ENCODE results near the gene PNMA6A. TPM values are rescaled to one million over a fixed set of nuclear protein-coding genes. Genes with fewer than 3 reads are reported as not detected.
A peak's percentile ranks its signal among the peaks of the same experiment; 100 is the strongest.

Gene PNMA6A
- total RNA-seq, 2 donors from 2014 or later, result 1.3 to 2.1 TPM

DNA sequence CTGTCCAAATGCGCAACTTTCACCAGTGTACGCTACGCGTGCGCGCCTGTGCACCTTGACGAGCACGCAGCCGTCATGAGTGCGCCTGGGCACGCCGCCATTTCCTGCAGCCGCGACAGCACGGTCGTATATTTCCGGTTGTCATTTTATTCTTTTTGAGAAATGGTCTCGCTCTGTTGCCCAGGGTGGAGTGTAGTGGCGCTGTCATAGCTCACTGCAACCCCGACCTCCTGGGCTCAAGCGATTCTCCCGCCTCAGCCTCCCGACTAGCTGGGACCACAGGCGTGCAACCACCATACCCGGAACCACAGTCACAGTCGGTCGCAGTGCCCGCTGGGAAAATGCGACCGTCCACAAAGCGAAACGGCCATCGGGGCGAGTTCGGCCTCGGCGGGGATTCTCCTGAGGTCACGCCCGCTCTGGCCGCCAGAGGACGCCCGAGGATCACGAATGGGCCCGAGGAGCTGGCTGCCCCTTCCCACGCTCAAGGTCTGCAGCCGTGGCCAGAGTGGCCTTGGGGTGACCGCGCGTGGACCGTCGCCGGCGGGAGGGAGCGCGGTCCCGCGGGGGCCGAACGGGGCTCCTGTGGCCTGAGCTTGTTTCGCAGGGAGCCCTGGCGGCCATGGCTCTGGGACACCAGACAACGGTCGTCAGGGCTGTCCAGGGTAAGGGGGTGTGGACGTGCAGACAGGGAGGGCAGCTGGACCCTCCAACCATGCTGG is 39.7 kb upstream of the PNMA6A start:
- no peaks in the 10 kb centered on the region for H3K27me3 ChIP-seq
- no peaks in the 10 kb centered on the region for H3K36me3 ChIP-seq (replicated peaks in 1 of 2; ENCODE audit: insufficient read depth in 1 of 2, low read depth in 2 of 2)
- TF ChIP-seq, protein P1, sequence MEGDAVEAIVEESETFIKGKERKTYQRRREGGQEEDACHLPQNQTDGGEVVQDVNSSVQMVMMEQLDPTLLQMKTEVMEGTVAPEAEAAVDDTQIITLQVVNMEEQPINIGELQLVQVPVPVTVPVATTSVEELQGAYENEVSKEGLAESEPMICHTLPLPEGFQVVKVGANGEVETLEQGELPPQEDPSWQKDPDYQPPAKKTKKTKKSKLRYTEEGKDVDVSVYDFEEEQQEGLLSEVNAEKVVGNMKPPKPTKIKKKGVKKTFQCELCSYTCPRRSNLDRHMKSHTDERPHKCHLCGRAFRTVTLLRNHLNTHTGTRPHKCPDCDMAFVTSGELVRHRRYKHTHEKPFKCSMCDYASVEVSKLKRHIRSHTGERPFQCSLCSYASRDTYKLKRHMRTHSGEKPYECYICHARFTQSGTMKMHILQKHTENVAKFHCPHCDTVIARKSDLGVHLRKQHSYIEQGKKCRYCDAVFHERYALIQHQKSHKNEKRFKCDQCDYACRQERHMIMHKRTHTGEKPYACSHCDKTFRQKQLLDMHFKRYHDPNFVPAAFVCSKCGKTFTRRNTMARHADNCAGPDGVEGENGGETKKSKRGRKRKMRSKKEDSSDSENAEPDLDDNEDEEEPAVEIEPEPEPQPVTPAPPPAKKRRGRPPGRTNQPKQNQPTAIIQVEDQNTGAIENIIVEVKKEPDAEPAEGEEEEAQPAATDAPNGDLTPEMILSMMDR (IDR thresholded peaks at IDR 0.05), result peak; percentile 65 to 93 (median 85)
- peak in 2 of 3 donors; percentile 23 to 28 for TF ChIP-seq POLR2A (IDR thresholded peaks at IDR 0.05)
- H3K4me3 ChIP-seq, result no peak overlapping the region
- ATAC-seq, result peak; percentile 93
- intact Hi-C loops (cut with DNase I), result loop anchor here (10.0 kb wide), 1 partner anchor 472 kb away; no protein-coding TSS in a partner anchor
- H3K27ac ChIP-seq, result no peak overlapping the region
- H3K4me1 ChIP-seq, result no peaks in the 10 kb centered on the region
- peak; percentile 66 to 75 (median 74) for DNase-seq
- 20 to 22% methylated on average over 4 to 54 of the region's 64 CpGs for WGBS, 2 donors
- H3K9me3 ChIP-seq, result no peaks in the 10 kb centered on the region

DNA sequence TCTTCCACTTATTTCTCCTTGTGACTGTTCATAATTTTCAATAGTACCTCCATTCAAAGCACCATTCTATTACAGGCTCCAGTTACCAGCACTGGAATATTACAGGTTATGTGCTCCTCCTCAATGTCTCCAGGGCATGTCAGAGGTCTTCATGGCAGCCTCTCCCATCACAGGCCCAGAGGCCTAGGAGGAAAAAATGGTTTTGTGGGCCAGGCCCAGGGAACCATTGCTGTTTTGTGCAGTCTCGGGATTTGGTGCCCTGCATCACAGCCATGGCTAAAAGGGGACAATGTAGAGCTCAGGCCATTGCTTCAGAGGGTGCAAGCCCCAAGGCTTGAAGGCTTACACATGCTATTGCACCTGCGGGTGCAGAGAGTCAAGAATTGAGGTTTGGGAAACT is 23.2 kb upstream of the PNMA6A start:
- H3K36me3 ChIP-seq (replicated peaks in 1 of 2; ENCODE audit: insufficient read depth in 1 of 2, low read depth in 2 of 2), result no peaks in the 10 kb centered on the region
- no peak for TF ChIP-seq POLR2A (IDR thresholded peaks at IDR 0.05)
- TF ChIP-seq, protein P1 (IDR thresholded peaks at IDR 0.05), result no peak
- 100% methylated on average over 2 of the region's 2 CpGs; no CpG with 5 or more reads in 1 of the 2 donors for WGBS, 2 donors
- intact Hi-C loops (cut with DNase I), result no loop called here
- ATAC-seq (no peak), DNase-seq (no peak)
- no peaks in the 10 kb centered on the region for H3K4me1 ChIP-seq
- no peak overlapping the region for H3K27ac ChIP-seq
- H3K4me3 ChIP-seq, result no peak overlapping the region
- no peaks in the 10 kb centered on the region for H3K27me3 ChIP-seq
- H3K9me3 ChIP-seq, result no peaks in the 10 kb centered on the region

DNA sequence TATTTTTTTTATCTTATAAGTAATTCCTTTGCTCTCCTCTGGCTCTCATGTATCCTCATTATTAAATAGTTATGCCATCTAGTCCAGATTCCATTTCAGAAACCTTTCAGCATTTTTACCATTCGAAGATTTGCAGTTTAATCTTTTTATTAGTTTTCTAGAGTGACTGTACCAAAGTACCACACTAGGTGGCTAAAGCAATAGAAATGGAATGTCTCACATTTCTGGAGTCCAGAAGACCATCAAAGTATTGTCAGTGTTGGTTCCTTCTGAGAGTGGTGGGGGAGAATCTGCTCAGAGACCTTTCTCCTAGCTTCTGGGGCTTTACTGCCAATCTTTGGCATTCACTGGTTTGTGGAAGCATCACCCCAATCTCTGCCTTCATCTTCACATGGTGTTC is 19.7 kb upstream of the PNMA6A start:
- no peak for DNase-seq
- TF ChIP-seq, protein P1 (IDR thresholded peaks at IDR 0.05), result no peak
- no peak for TF ChIP-seq POLR2A (IDR thresholded peaks at IDR 0.05)
- Histone ChIP-seq H3K9me3 (no peaks in the 10 kb centered on the region), H3K4me3 (no peak overlapping the region), H3K36me3 (replicated peaks in 1 of 2; ENCODE audit: insufficient read depth in 1 of 2, low read depth in 2 of 2) (no peaks in the 10 kb centered on the region), H3K27me3 (no peaks in the 10 kb centered on the region), H3K27ac (no peak overlapping the region), H3K4me1 (peaks cover 3% of the 10 kb centered on the region)
- whole genome bisulfite sequencing, 2 donors, result 46 to 78% methylated on average over 1 of the region's 1 CpG
- intact Hi-C loops (cut with DNase I), result no loop called here
- ATAC-seq, result no peak

DNA sequence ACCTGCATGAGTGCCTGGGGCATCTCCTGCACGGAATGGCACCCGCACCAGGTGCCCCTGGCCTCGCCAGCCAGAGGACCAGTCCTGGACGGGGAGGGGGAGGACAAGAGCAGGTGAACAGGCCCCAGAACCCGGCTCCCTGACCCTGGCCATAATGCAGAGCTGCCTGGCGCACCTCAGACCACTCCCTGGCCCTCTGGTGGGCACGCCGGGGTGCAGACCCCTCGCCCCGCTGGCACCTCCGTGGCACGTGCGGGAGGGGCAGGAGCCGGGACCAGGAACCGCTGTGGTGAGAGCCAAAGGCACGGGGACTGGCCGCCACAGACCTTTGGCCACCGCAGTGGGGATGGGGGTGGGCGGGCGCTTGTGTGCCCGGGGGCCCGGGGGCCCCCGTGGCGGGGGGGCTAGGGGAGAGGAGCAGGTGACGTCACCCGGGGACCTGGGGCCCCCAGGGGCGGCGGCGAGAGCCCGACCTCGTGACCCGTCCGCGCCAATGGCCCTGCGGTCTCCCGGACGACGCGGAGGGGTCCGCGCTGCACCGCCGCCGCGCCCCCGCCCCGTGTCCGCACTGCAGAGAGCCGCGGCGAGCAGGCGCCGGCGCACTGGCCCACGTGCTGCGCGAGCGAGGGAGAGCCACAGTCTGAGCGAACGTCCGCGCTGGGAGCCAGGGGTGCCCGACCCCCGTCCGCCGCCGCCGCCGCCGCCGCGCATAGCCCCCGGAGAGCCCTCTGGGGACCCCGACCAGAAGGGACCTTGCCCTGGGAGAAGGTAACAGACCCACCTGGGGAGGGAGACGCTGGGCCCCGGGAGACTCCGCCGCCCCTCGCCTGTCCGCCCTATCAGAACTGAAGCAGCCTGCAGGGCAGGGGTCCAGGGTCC is 16.1 kb upstream of the PNMA6A start, which contains the start of gene PNMA3:
PNMA3 (plus strand) TSS at position 600 of the 879 bp plus-strand sequence. CDS start 586 bp downstream, outside the sequence.
- TF ChIP-seq, protein P1 (IDR thresholded peaks at IDR 0.05), result no peak
- no peak for TF ChIP-seq POLR2A (IDR thresholded peaks at IDR 0.05)
- no peaks in the 10 kb centered on the region for H3K27me3 ChIP-seq
- 1% methylated on average over 36 of the region's 80 CpGs; no CpG with 5 or more reads in 1 of the 2 donors for WGBS, 2 donors
- DNase-seq (peak in 1 of 4 donors; percentile 26), ATAC-seq (no peak)
- intact Hi-C loops (cut with DNase I), result no loop called here
- no peak within 1 kb of the TSS for H3K4me3 ChIP-seq
- H3K27ac ChIP-seq, result no peak within 1 kb of the TSS
- peaks cover 3% of the 10 kb centered on the region for H3K4me1 ChIP-seq
- H3K9me3 ChIP-seq, result no peaks in the 10 kb centered on the region
- no peaks in the 10 kb centered on the region for H3K36me3 ChIP-seq (replicated peaks in 1 of 2; ENCODE audit: insufficient read depth in 1 of 2, low read depth in 2 of 2)

Measured in body of pancreas (tissue), 4 donors.